Eye (tissue), 1 donor: ENCODE data around the gene CCL13.
A peak's percentile ranks its signal among the peaks of the same experiment; 100 is the strongest.
"Not testable (repeated sequence)": the region's sequence is repeated elsewhere in the genome, so short reads cannot be mapped to it uniquely, and the experiment has no call there.

ENCODE experiments used
- DNase-seq: peaks from one replicate; pipeline ENCODE4 v3.0.0-alpha.2; 2015

CCL13 gene

DNA sequence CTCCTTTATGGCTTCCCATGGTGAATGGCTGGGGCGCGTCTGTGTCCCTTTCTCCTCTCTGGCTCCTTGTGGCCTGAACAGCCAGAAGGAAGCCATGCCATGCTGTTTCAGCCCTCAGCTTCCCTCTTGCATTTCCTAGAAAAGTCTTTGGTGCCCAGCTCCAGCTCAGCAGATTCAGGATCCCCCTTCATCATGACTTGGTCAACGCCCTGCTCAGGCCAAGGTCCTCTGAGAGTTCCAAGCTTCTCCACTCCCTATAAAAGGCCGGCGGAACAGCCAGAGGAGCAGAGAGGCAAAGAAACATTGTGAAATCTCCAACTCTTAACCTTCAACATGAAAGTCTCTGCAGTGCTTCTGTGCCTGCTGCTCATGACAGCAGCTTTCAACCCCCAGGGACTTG lies at the start of gene CCL13:
CCL13 (plus strand) TSS at position 287 of the 400 bp plus-strand sequence; CDS start at position 334, 47 bp downstream.
- no peak for DNase-seq

- no peak for DNase-seq
These were observed 49.2 kb upstream of the CCL13 start for GRCh38 chr17:34307110-34307509.

DNA sequence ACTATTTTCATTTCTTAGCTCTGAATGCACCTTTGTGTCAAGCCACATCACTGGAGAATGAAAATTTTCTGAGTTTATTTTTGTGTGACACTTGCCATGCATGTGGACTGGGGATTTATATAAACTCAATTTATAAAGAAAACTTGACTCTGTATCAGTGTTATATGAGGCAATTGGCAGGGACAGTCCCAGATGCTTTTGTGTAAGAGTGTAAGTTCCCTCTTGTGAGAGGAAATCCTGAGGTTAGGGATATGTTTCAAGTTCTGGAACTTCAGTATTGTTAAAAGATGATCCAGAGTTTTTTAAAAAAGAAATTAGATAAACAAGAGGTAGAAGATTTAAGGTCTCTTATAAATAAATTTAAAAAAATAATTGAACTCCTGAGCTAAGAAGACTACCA lies 47.9 kb upstream of the CCL13 start:
- no peak for DNase-seq

DNA sequence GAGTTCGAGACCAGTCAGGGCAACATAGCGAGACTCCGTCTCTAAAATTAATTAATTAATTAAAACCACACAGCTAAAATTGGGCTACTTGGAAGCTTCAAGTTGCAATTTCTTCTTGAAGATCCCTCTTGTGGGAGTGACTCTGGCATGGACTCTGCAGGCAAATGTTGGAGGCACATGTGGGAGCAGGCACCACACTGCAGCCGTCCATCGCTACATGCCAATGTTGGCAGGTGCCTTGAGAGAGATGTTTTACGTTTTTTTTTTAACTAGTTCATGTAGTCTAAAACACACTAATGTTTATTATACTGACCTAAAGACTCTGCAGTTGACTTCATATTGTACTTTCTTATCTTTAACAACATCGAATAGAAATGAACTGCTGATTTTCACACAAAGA lies 45.0 kb upstream of the CCL13 start:
- DNase-seq = no peak

GRCh38 chr17:34312080-34312479 lies 44.2 kb upstream of the CCL13 start:
- no peak for DNase-seq

GRCh38 chr17:34313164-34313563 lies 43.1 kb upstream of the CCL13 start:
- DNase-seq = no peak

DNA sequence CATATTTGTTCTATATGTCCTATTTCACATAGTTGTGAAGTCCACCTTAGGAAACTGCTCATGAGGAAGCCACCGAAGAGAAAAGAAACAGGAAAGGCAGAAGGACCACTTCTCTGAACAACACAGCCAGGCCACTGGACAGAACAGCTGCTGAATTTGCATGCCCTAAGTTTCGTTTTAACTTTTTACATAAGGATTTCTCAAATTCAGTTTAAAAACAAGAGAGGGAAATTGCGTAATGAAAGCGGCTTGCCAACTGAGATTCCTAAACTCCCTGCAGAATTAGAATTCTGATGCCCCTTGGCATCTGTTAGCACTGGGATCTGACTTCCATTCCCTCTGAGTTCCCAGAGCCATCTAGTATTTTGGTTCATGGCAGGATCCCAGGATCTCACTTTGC lies 42.0 kb upstream of the CCL13 start:
- DNase-seq = no peak

DNA sequence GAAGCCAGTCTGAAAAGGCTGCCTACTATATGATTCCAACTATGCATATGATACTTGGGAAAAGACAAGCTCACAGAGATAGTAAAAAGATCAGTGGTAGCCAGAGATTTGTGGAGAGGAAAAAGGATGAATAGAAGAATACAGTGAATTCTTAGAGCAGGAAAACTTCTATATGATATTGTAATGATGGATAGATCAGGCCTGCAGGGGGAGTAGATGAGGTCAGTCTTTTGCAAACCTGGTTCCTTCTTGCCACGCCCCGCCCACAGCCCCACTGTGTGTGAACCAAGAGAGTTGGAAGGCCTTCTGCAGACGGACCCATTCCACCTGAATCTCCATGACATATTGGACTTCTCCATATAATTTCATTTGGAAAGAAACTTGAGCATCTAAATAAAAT lies 37.8 kb upstream of the CCL13 start:
- DNase-seq = no peak

DNA sequence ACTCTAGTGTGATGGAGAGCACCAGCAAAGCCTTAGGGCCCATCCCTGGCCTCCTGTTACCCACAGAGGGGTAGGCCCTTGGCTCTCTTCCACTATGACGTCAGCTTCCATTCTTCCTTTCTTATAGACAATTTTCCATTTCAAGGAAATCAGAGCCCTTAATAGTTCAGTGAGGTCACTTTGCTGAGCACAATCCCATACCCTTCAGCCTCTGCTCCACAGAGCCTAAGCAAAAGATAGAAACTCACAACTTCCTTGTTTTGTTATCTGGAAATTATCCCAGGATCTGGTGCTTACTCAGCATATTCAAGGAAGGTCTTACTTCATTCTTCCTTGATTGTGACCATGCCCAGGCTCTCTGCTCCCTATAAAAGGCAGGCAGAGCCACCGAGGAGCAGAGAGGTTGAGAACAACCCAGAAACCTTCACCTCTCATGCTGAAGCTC lies 37.2 kb upstream of the CCL13 start, which contains the start of gene CCL8:
CCL8 (plus strand) TSS at position 397 of the 445 bp plus-strand sequence. CDS start 67 bp downstream, outside the sequence.
- no peak for DNase-seq

- DNase-seq = no peak
These were observed 34.3 kb upstream of the CCL13 start for GRCh38 chr17:34321964-34322363.

- DNase-seq = not testable (repeated sequence)
These were observed 28.7 kb upstream of the CCL13 start for GRCh38 chr17:34327580-34327979.

GRCh38 chr17:34337701-34338100 lies 18.6 kb upstream of the CCL13 start:
- DNase-seq = no peak

- DNase-seq = no peak
These were observed 17.0 kb upstream of the CCL13 start for GRCh38 chr17:34339138-34339770.

- no peak for DNase-seq
These were observed 14.4 kb upstream of the CCL13 start for GRCh38 chr17:34341916-34342315.

GRCh38 chr17:34347063-34347462 lies 9.2 kb upstream of the CCL13 start:
- no peak for DNase-seq

- no peak for DNase-seq
These were observed 6.5 kb upstream of the CCL13 start for GRCh38 chr17:34349751-34350150.

DNA sequence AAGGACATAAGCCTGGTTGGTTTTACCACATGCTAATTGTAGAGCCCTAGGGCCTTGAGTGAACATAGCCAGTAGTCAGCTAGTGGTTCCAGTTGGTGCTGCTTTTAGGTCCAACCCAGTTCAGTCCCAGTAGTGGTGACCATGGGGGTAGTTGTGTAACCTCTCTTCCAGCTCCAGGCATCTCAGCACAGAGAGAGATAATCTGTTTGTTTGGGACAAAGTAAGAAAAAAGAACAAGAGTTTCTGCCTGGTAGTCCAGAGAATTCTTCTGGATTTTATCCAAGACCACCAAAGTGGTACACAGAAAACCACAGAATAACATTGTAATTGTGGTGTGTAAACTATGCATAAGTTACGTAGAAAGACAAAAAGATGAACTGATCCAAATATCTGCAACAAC lies 5.2 kb upstream of the CCL13 start:
- no peak for DNase-seq

GRCh38 chr17:34352191-34352590 lies 4.1 kb upstream of the CCL13 start:
- no peak for DNase-seq

DNA sequence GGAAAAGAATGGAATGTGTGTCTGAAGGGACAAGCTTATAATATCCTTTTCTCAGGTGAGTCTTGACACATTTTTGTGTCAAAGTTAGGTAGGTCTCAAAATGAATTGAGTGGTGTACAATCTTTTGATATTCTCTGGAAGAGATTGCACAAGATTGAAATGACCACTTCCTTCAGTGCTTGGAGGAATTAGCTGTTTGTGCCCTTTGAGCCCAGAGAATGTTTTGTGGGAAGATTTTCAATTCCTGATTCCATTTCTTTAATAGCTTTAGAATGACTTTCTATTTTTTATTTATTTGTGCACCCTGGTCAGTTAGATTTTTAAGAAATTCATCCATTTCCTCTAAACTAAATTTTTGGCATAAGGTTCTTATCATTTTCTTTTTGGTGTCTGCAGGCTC lies 1.6 kb upstream of the CCL13 start:
- no peak for DNase-seq

DNA sequence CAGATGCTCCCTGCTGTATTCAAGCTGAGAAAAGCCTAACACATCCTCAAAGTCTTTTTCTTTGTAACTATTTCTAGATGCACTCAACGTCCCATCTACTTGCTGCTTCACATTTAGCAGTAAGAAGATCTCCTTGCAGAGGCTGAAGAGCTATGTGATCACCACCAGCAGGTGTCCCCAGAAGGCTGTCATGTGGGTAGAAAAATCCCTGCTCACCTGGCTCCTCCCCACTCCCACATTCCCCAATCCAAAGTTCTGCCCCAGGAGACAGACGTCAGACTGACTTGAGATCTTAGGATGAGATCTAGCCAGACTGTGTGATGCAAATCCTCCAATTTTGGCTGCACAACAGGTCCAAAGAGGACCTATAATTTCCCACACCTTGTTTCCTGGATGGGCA lies 1.1 kb downstream of the CCL13 start:
- no peak for DNase-seq

DNA sequence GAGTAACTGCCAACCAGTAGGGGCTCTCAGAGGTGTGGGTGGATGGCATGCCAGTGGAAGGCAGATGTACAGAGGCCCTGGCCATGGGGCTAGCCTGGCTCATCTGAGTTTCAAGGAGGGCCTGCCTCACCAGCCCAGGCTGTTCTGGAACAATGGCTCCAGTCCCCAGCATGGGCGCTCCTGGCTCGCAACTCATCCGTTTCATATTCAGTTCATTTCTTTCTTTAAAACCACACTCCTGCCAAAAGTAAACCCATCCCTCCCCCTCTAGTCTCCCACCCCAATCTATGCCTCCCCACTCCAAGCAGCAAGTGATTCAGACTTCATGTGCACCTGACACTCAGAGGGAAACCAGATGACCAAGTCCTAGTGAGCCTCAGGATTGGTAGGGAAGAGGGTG lies 2.4 kb downstream of the CCL13 start:
- DNase-seq = no peak

DNA sequence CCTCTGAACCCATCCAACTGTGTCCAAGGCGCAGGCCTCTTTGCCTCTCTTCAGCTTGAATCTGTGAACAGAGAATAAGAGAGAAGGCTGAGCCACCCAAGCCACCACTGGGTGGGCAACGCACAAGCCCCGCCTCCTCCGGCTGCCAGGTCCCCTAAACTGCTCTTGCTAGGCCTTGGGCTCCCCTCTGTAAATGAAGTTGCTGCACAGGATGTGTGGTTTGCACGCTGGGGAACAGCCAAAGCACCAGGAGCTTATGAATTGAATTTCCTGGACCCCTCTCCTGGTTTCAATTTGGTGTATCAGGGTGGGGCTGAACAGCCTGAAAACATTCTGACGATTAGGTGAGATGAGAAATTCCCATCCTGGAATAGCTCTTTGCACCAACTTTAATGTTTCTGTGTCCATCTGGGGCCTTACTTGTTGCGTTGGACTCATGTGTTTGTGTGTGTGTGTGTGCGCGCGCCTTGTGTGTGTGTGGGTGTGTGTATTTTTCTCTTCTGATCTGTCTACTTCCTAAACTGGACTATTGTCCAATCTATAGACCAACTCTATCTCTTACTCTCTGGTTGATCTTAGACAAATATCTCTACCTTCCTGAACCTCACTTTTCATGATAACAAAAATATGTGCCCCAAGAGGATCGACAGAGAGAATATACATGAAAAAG lies 4.5 kb downstream of the CCL13 start:
- peak; percentile 4 for DNase-seq

DNA sequence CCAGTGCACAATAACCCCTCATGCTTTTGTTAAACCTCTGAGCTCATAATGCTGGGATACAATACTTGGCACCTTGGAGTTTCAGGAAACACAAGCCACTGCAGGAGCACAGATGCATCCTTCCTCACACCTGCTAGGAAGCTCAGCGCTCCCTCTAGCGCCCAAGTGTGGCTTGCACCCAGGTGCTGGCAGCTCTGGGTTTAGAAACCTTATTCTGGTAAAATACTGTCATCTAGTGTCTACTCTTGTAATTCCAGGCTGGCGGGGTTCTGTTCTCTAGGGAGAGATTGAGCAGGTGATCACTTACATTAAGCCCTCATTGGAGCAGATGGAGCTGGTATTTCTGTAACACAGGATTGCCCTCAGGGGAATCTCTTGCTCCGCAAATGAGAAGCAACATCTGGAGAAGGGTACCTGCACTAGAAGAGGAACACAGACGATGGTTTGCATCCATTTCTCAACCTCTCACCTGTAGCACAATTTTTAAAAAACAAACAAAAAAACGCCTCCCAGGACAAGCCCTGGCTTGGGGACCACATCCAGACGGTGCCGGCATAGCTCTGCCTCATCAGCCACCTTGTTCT lies 5.3 kb downstream of the CCL13 start:
- peak; percentile 96 for DNase-seq

DNA sequence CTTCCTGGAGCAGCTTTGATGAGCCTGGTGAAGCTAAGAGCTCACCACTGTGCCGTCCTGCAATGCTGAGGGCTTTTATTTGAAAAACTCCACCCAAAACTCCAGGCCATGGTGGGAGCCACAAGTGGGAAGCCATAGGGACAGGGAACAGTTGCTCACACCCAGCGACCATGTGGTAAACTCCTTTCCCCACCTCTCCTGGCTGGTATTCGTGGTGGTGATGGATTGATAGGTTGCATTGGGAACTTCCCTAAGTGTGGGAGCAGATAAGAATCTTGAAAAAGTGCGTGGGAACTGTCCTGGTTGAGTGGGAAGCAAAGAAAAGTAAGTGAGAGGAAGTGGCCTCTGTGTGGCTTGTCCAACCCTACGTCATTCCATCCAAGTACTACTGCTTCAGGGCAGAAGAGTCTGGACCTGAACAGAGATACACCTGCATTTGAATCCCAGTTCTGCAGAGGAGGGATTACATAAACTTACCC lies 6.9 kb downstream of the CCL13 start, which contains the start of gene CCL1:
CCL1 (minus strand) TSS at position 51 of the 479 bp plus-strand sequence. CDS start 72 bp downstream, outside the sequence.
- no peak for DNase-seq
